H9 (cell line): ENCODE results near the gene ASPG. TPM values are rescaled to one million over a fixed set of nuclear protein-coding genes. Genes with fewer than 3 reads are reported as not detected.

Experiments used
- DNase-seq: peaks from one replicate; pipeline ENCODE4 v3.0.0-alpha.2; 2017
- H2AFZ ChIP-seq: one replicate; pipeline ENCODE4 v1.6.1; 2013; ENCODE audit warnings: mild to moderate bottlenecking, low read length, control low read depth, moderate library complexity
- H2AK5ac ChIP-seq: 2 replicates; pipeline ENCODE4 v1.6.1; 2013; ENCODE audit warnings: low read length, control low read depth, mixed read lengths; ENCODE audit not compliant: insufficient read length
- H2BK120ac ChIP-seq: one replicate; pipeline ENCODE4 v1.6.1; 2013; ENCODE audit warnings: low read depth, mild to moderate bottlenecking, low read length, control low read depth, inconsistent platforms; ENCODE audit not compliant: poor library complexity, severe bottlenecking
- H2BK12ac ChIP-seq: 2 replicates; pipeline ENCODE4 v1.6.1; 2013; ENCODE audit warnings: low read length, control low read depth, mixed read lengths, low read depth; ENCODE audit not compliant: insufficient read length
- H2BK15ac ChIP-seq: 2 replicates; pipeline ENCODE4 v1.6.1; 2013; ENCODE audit warnings: low read depth, low read length, control low read depth
- H2BK20ac ChIP-seq: one replicate; pipeline ENCODE4 v1.6.1; 2013; ENCODE audit warnings: low read depth, mild to moderate bottlenecking, low read length, control low read depth, inconsistent platforms; ENCODE audit not compliant: poor library complexity, severe bottlenecking
- H2BK5ac ChIP-seq: 2 replicates; pipeline ENCODE4 v1.6.1; 2013; ENCODE audit warnings: low read length, control low read depth, mixed read lengths; ENCODE audit not compliant: insufficient read length
- H3K14ac ChIP-seq: 2 replicates; pipeline ENCODE4 v1.6.1; 2013; ENCODE audit warnings: low read length, control low read depth; ENCODE audit not compliant: insufficient read depth
- H3K18ac ChIP-seq: 2 replicates; pipeline ENCODE4 v1.6.1; 2013; ENCODE audit warnings: low read depth, mild to moderate bottlenecking, mixed read lengths, low read length, control low read depth; ENCODE audit not compliant: insufficient read length
- H3K23ac ChIP-seq: 2 replicates; pipeline ENCODE4 v1.6.1; 2013; ENCODE audit warnings: low read length, control low read depth, mixed read lengths, low read depth; ENCODE audit not compliant: insufficient read length
- H3K23me2 ChIP-seq: 2 replicates; pipeline ENCODE4 v1.6.1; 2013; ENCODE audit warnings: low read depth, mild to moderate bottlenecking, mixed read lengths, low read length, control low read depth; ENCODE audit not compliant: insufficient read length, poor library complexity, severe bottlenecking
- H3K27ac ChIP-seq: 2 replicates; pipeline ENCODE4 v1.5.1; 2013; ENCODE audit warnings: low read length, control low read depth, mixed read lengths, low read depth; ENCODE audit not compliant: insufficient read length
- H3K27me3 ChIP-seq: 2 replicates; pipeline ENCODE4 v1.6.1; 2013; ENCODE audit warnings: low read length, control low read depth, inconsistent platforms; ENCODE audit not compliant: insufficient read depth
- H3K4ac ChIP-seq: 2 replicates; pipeline ENCODE4 v1.6.1; 2013; ENCODE audit warnings: low read depth, mild to moderate bottlenecking, control low read depth, inconsistent platforms, low read length, moderate library complexity
- H3K4me1 ChIP-seq: 2 replicates; pipeline ENCODE4 v1.6.1; 2013; ENCODE audit warnings: low read length, control low read depth, inconsistent platforms; ENCODE audit not compliant: insufficient read depth
- H3K4me2 ChIP-seq: 2 replicates; pipeline ENCODE4 v1.6.1; 2013; ENCODE audit warnings: low read length, control low read depth, mixed read lengths; ENCODE audit not compliant: insufficient read length, insufficient read depth
- H3K56ac ChIP-seq: 2 replicates; pipeline ENCODE4 v1.6.1; 2013; ENCODE audit warnings: low read depth, mild to moderate bottlenecking, mixed read lengths, low read length, control low read depth; ENCODE audit not compliant: insufficient read length
- H3K79me1 ChIP-seq: 2 replicates; pipeline ENCODE4 v1.6.1; 2013; ENCODE audit warnings: low read depth, mild to moderate bottlenecking, moderate library complexity, low read length, control low read depth, inconsistent platforms; ENCODE audit not compliant: insufficient read depth, poor library complexity, severe bottlenecking
- H3K79me2 ChIP-seq: 2 replicates; pipeline ENCODE4 v1.6.1; 2013; ENCODE audit warnings: low read length, control low read depth, inconsistent platforms; ENCODE audit not compliant: insufficient read depth
- H3K9ac ChIP-seq: 2 replicates; pipeline ENCODE4 v1.6.1; 2013; ENCODE audit warnings: low read length, control low read depth, mixed read lengths; ENCODE audit not compliant: insufficient read length; ENCODE audit errors: extremely low read depth
- H3K9me3 ChIP-seq: one replicate; pipeline ENCODE4 v1.6.1; 2013; ENCODE audit warnings: low read depth, low read length, inconsistent platforms; ENCODE audit not compliant: control insufficient read depth
- H3T11ph ChIP-seq: one replicate; pipeline ENCODE4 v1.6.1; 2013; ENCODE audit warnings: mild to moderate bottlenecking, low read length, control low read depth, inconsistent platforms
- H4K20me1 ChIP-seq: one replicate; pipeline ENCODE4 v1.6.1; 2013; ENCODE audit not compliant: control insufficient read depth, insufficient read length, insufficient read depth
- H4K5ac ChIP-seq: 2 replicates; pipeline ENCODE4 v1.6.1; 2013; ENCODE audit warnings: low read depth, mild to moderate bottlenecking, mixed read lengths, low read length, control low read depth; ENCODE audit not compliant: insufficient read length
- H4K8ac ChIP-seq: replicated peaks from 2 replicates; pipeline ENCODE4 v1.6.1; 2013; ENCODE audit warnings: low read length, control low read depth, mixed read lengths, low read depth; ENCODE audit not compliant: insufficient read length
- H4K91ac ChIP-seq: 2 replicates; pipeline ENCODE4 v1.6.1; 2013; ENCODE audit warnings: low read depth, mild to moderate bottlenecking, moderate library complexity, mixed read lengths, low read length, control low read depth; ENCODE audit not compliant: insufficient read length
- H3K27ac Mint-ChIP-seq, 3 experiments: 2 replicates in 2 of 3; 3 replicates in 1 of 3; pipeline ENCODE4 v1.8.0; 2020 to 2021; ENCODE audit warnings: mixed read lengths in 3 of 3, mild to moderate bottlenecking in 1 of 3, moderate library complexity in 1 of 3
- H3K27me3 Mint-ChIP-seq: 2 replicates; pipeline ENCODE4 v1.8.0; 2021; ENCODE audit warnings: low read depth, mild to moderate bottlenecking, moderate library complexity, mixed read lengths
- H3K36me3 Mint-ChIP-seq, 3 experiments: 2 replicates in 2 of 3; 3 replicates in 1 of 3; pipeline ENCODE4 v1.8.0; 2020 to 2021; ENCODE audit warnings: low read depth in 3 of 3, mixed read lengths in 3 of 3; ENCODE audit not compliant: insufficient read depth in 1 of 3
- H3K4me1 Mint-ChIP-seq, 2 experiments: 2 replicates each; pipeline ENCODE4 v1.8.0; 2020; ENCODE audit warnings: mixed read lengths in 2 of 2
- H3K4me3 Mint-ChIP-seq, 2 experiments: 2 replicates in 1 of 2; 3 replicates in 1 of 2; pipeline ENCODE4 v1.8.0; 2020 to 2021; ENCODE audit warnings: mild to moderate bottlenecking in 2 of 2, mixed read lengths in 2 of 2, moderate library complexity in 1 of 2
- H3K9me3 Mint-ChIP-seq, 2 experiments: 2 replicates in 1 of 2; 3 replicates in 1 of 2; pipeline ENCODE4 v1.8.0; 2020; ENCODE audit warnings: mild to moderate bottlenecking in 2 of 2, mixed read lengths in 2 of 2, moderate library complexity in 1 of 2
- CTCF ChIP-seq: fragments of 200-600 bp; sonication (generic); conservative IDR thresholded peaks from 3 replicates; pipeline ENCODE4 v1.8.0; 2021; ENCODE audit warnings: antibody characterized with exemption, mild to moderate bottlenecking
- WGBS: extraction: QIAGEN DNeasy Blood & Tissue Kit; methylation state at CpG from one replicate; pipeline ENCODE4 v1.1.7; 2013; ENCODE audit warnings: missing lambda C conversion rate, low lambda C conversion rate, mixed read lengths; ENCODE audit not compliant: insufficient read length; ENCODE audit errors: extremely low coverage; 5-methylcytosine and 5-hydroxymethylcytosine counted together
- total RNA-seq: library from RNA; stranded (reverse); gene quantifications from 2 replicates; pipeline ENCODE4 v1.2.1, GENCODE V29; 2021

The ASPG gene
- total RNA-seq, 1 experiment from 2014 or later: 0.33 TPM

GRCh38 chr14:104138098-104138717, 52.7 kb downstream of the ASPG start, which contains the start of gene KIF26A:
Gene KIF26A, plus strand, starts transcription at chr14:104138587. Its CDS starts 136 bp downstream, at chr14:104138723.
- no peak within 1 kb of the TSS for H2BK5ac ChIP-seq
- Mint-ChIP-seq H3K4me1 (peaks cover 22 to 32% of the 10 kb centered on the region in 2 experiments), H3K4me3 (peak within 1 kb of the TSS; percentile 68 to 79), H3K27ac (no peak within 1 kb of the TSS; a peak in 1 of 7 replicates), H3K9me3 (no peaks in the 10 kb centered on the region), H3K36me3 (peaks cover under 1 to 11% (median 7%) of the 10 kb centered on the region in 3 experiments; a peak in 6 of 7 replicates), H3K27me3 (peaks cover 38% of the 10 kb centered on the region)
- no peak within 1 kb of the TSS for H4K8ac ChIP-seq
- H3K27me3 ChIP-seq: peaks cover 19% of the 10 kb centered on the region
- no peaks in the 10 kb centered on the region for H3K79me1 ChIP-seq
- H3K23me2 ChIP-seq: peaks cover 24% of the 10 kb centered on the region
- H3K9ac ChIP-seq: no peak within 1 kb of the TSS
- H3K4me2 ChIP-seq: peak within 1 kb of the TSS; percentile 60
- H3K14ac ChIP-seq: peak within 1 kb of the TSS; percentile 26; the same call in 1 of the 2 replicates
- no peak within 1 kb of the TSS for H2BK12ac ChIP-seq
- no peak within 1 kb of the TSS for H2AK5ac ChIP-seq
- H3K79me2 ChIP-seq: peaks cover 5% of the 10 kb centered on the region; the same call in 1 of the 2 replicates
- peak; percentile 79 for DNase-seq
- no peak within 1 kb of the TSS for H3T11ph ChIP-seq
- H2BK120ac ChIP-seq: no peak within 1 kb of the TSS
- H3K9me3 ChIP-seq: no peaks in the 10 kb centered on the region
- no peak within 1 kb of the TSS for H3K4ac ChIP-seq
- H2BK15ac ChIP-seq: no peak within 1 kb of the TSS
- no peaks in the 10 kb centered on the region; the same call in 1 of the 2 replicates for H3K4me1 ChIP-seq
- no peak for TF ChIP-seq CTCF
- H4K5ac ChIP-seq: no peak within 1 kb of the TSS
- H2AFZ ChIP-seq: no peak within 1 kb of the TSS
- no peak within 1 kb of the TSS for H2BK20ac ChIP-seq
- H3K27ac ChIP-seq: no peak within 1 kb of the TSS
- WGBS: no CpG with 5 or more reads among the region's 77 CpGs
- H3K23ac ChIP-seq: no peak within 1 kb of the TSS
- H3K18ac ChIP-seq: no peak within 1 kb of the TSS
- no peak within 1 kb of the TSS for H4K91ac ChIP-seq
- peaks cover 2% of the 10 kb centered on the region for H4K20me1 ChIP-seq
- no peak within 1 kb of the TSS for H3K56ac ChIP-seq
